ENCODE results near the gene CDH8. TPM values are rescaled to one million over a fixed set of nuclear protein-coding genes. Genes with fewer than 3 reads are reported as not detected.

Gene CDH8
- total RNA-seq, 1 donor from 2014 or later = 0.98 TPM

GRCh38 chr16:61915569-61915968, 120.7 kb downstream of the CDH8 start:
- H3K27ac ChIP-seq = no peak overlapping the region
- H3K4me1 ChIP-seq = no peaks in the 10 kb centered on the region
- no peaks in the 10 kb centered on the region for H3K36me3 ChIP-seq
- H3K27me3 ChIP-seq = no peaks in the 10 kb centered on the region
- H3K4me3 ChIP-seq = no peak overlapping the region
- no peaks in the 10 kb centered on the region for H3K9me3 ChIP-seq
- DNase-seq (ENCODE audit: extremely low spot score in 2 of 2) = no peak
- TF ChIP-seq POLR2AphosphoS5 (IDR thresholded peaks at IDR 0.05; ENCODE audit: insufficient read depth in 1 of 2, low read depth in 1 of 2) = no peak
- TF ChIP-seq POLR2A (IDR thresholded peaks at IDR 0.05) = no peak
- TF ChIP-seq, protein P1, sequence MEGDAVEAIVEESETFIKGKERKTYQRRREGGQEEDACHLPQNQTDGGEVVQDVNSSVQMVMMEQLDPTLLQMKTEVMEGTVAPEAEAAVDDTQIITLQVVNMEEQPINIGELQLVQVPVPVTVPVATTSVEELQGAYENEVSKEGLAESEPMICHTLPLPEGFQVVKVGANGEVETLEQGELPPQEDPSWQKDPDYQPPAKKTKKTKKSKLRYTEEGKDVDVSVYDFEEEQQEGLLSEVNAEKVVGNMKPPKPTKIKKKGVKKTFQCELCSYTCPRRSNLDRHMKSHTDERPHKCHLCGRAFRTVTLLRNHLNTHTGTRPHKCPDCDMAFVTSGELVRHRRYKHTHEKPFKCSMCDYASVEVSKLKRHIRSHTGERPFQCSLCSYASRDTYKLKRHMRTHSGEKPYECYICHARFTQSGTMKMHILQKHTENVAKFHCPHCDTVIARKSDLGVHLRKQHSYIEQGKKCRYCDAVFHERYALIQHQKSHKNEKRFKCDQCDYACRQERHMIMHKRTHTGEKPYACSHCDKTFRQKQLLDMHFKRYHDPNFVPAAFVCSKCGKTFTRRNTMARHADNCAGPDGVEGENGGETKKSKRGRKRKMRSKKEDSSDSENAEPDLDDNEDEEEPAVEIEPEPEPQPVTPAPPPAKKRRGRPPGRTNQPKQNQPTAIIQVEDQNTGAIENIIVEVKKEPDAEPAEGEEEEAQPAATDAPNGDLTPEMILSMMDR (IDR thresholded peaks at IDR 0.05) = no peak
- intact Hi-C loops (cut with DNase I) = no loop called here

- H3K4me3 ChIP-seq = no peak overlapping the region
- DNase-seq (ENCODE audit: extremely low spot score in 2 of 2) = no peak
- H3K27ac ChIP-seq = no peak overlapping the region
- no peaks in the 10 kb centered on the region for H3K27me3 ChIP-seq
- TF ChIP-seq, protein P1 (IDR thresholded peaks at IDR 0.05) = no peak
- TF ChIP-seq POLR2A (IDR thresholded peaks at IDR 0.05) (no peak), POLR2AphosphoS5 (IDR thresholded peaks at IDR 0.05; ENCODE audit: insufficient read depth in 1 of 2, low read depth in 1 of 2) (no peak)
- H3K9me3 ChIP-seq = no peaks in the 10 kb centered on the region
- no peaks in the 10 kb centered on the region for H3K36me3 ChIP-seq
- no peaks in the 10 kb centered on the region for H3K4me1 ChIP-seq
- intact Hi-C loops (cut with DNase I) = no loop called here
Measured at GRCh38 chr16:61909074-61909473, 127.2 kb downstream of the CDH8 start.

DNA sequence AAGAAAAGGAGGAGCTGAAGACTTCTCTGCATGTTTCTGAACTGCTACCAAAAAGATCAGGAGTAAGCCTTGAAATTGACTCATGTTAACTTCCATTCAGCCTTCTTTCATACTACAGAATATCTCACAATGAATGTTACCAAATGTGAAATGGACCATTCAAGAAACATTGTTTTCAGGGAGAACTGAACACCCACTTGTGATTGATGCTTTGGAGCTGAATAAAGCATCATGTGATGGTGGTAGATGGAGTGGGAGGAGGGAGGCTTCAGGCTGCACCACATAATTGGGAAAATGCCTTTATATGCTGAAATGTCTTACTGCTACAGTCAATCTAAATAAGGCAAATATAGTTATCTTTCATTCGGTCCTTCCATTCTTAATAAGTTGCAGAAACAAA, 127.8 kb downstream of the CDH8 start:
- Histone ChIP-seq H3K27me3 (no peaks in the 10 kb centered on the region), H3K4me3 (no peak overlapping the region), H3K36me3 (no peaks in the 10 kb centered on the region), H3K4me1 (no peaks in the 10 kb centered on the region), H3K27ac (no peak overlapping the region), H3K9me3 (no peaks in the 10 kb centered on the region)
- TF ChIP-seq POLR2A (IDR thresholded peaks at IDR 0.05) (no peak), POLR2AphosphoS5 (IDR thresholded peaks at IDR 0.05; ENCODE audit: insufficient read depth in 1 of 2, low read depth in 1 of 2) (no peak)
- TF ChIP-seq, protein P1 (IDR thresholded peaks at IDR 0.05) = no peak
- intact Hi-C loops (cut with DNase I) = no loop called here
- no peak for DNase-seq (ENCODE audit: extremely low spot score in 2 of 2)

DNA sequence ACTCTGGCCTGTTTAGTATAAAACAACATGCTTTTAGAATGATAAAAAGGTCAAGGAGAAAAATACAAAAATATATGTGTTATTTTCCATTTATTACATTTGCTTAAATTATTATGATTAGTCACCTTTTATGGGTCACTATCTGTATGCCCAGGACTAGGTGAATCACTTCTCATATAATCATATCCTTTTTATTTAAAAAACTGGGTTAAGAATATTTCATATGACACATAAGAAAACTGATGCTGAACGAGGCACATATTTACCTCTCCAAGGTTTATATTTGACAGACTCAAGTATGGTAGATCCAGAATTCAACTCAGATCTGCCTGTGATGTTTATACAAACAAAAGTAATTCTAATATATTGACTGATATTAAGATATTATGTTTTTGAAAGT, 134.5 kb downstream of the CDH8 start:
- H3K36me3 ChIP-seq = no peaks in the 10 kb centered on the region
- no peak for DNase-seq (ENCODE audit: extremely low spot score in 2 of 2)
- no peak overlapping the region for H3K27ac ChIP-seq
- intact Hi-C loops (cut with DNase I) = no loop called here
- H3K27me3 ChIP-seq = no peaks in the 10 kb centered on the region
- no peaks in the 10 kb centered on the region for H3K9me3 ChIP-seq
- TF ChIP-seq POLR2AphosphoS5 (IDR thresholded peaks at IDR 0.05; ENCODE audit: insufficient read depth in 1 of 2, low read depth in 1 of 2) = no peak
- TF ChIP-seq POLR2A (IDR thresholded peaks at IDR 0.05) = no peak
- TF ChIP-seq, protein P1 (IDR thresholded peaks at IDR 0.05) = no peak
- H3K4me1 ChIP-seq = no peaks in the 10 kb centered on the region
- H3K4me3 ChIP-seq = no peak overlapping the region

GRCh38 chr16:61900482-61900881, 135.8 kb downstream of the CDH8 start:
- Histone ChIP-seq H3K4me3 (no peak overlapping the region), H3K4me1 (no peaks in the 10 kb centered on the region), H3K27ac (no peak overlapping the region), H3K36me3 (no peaks in the 10 kb centered on the region), H3K27me3 (no peaks in the 10 kb centered on the region), H3K9me3 (no peaks in the 10 kb centered on the region)
- DNase-seq (ENCODE audit: extremely low spot score in 2 of 2) = no peak
- TF ChIP-seq, protein P1 (IDR thresholded peaks at IDR 0.05) = no peak
- TF ChIP-seq POLR2AphosphoS5 (IDR thresholded peaks at IDR 0.05; ENCODE audit: insufficient read depth in 1 of 2, low read depth in 1 of 2) = no peak
- TF ChIP-seq POLR2A (IDR thresholded peaks at IDR 0.05) = no peak
- intact Hi-C loops (cut with DNase I) = no loop called here

Measured in vagina (tissue), 2 donors.